ENCODE measurements around the gene ELFN2. TPM values are rescaled to one million over a fixed set of nuclear protein-coding genes. Genes with fewer than 3 reads are reported as not detected.
A peak's percentile ranks its signal among the peaks of the same experiment; 100 is the strongest.

Gene ELFN2
- total RNA-seq, 1 donor: under 0.01 TPM

- H2AFZ ChIP-seq (ENCODE audit: low read length): no peak overlapping the region
- H3K27me3 ChIP-seq (ENCODE audit: insufficient read depth, low read length): peaks cover 19% of the 10 kb centered on the region
- H3K4me1 ChIP-seq (ENCODE audit: insufficient read depth, low read length): peaks cover 18% of the 10 kb centered on the region
- peaks cover 2% of the 10 kb centered on the region for H3K9me3 ChIP-seq (ENCODE audit: low read depth, low read length)
- DNase-seq (ENCODE audit: insufficient read length, low spot score, missing footprints): no peak
- no peaks in the 10 kb centered on the region for H3K36me3 ChIP-seq (ENCODE audit: insufficient read depth, low read length)
- peak overlapping the region; percentile 80 for H3K4me2 ChIP-seq (ENCODE audit: insufficient read depth, low read length)
- TF ChIP-seq CTCF (IDR thresholded peaks at IDR 0.05; ENCODE audit: extremely low read depth, low read depth, low read length): no peak
- H3K79me2 ChIP-seq (ENCODE audit: insufficient read depth, low read length): no peaks in the 10 kb centered on the region
- H4K20me1 ChIP-seq (ENCODE audit: insufficient read depth, low read length): no peaks in the 10 kb centered on the region
- H3K4me3 ChIP-seq (ENCODE audit: insufficient read depth, low read length): peak overlapping the region; percentile 52
- H3K27ac ChIP-seq (ENCODE audit: low read depth, low read length): peak overlapping the region; percentile 78
Measured at GRCh38 chr22:37454857-37455686, 27.8 kb upstream of the ELFN2 start.

GRCh38 chr22:37453696-37454095 is 26.4 kb upstream of the ELFN2 start:
- no peak overlapping the region for H3K4me3 ChIP-seq (ENCODE audit: insufficient read depth, low read length)
- no peak overlapping the region for H3K4me2 ChIP-seq (ENCODE audit: insufficient read depth, low read length)
- peaks cover 9% of the 10 kb centered on the region for H3K27me3 ChIP-seq (ENCODE audit: insufficient read depth, low read length)
- H3K36me3 ChIP-seq (ENCODE audit: insufficient read depth, low read length): no peaks in the 10 kb centered on the region
- H3K4me1 ChIP-seq (ENCODE audit: insufficient read depth, low read length): peaks cover 18% of the 10 kb centered on the region
- DNase-seq (ENCODE audit: insufficient read length, low spot score, missing footprints): no peak
- H2AFZ ChIP-seq (ENCODE audit: low read length): no peak overlapping the region
- H3K27ac ChIP-seq (ENCODE audit: low read depth, low read length): no peak overlapping the region
- no peak for TF ChIP-seq CTCF (IDR thresholded peaks at IDR 0.05; ENCODE audit: extremely low read depth, low read depth, low read length)
- peaks cover 2% of the 10 kb centered on the region for H3K9me3 ChIP-seq (ENCODE audit: low read depth, low read length)
- H3K79me2 ChIP-seq (ENCODE audit: insufficient read depth, low read length): no peaks in the 10 kb centered on the region
- no peaks in the 10 kb centered on the region for H4K20me1 ChIP-seq (ENCODE audit: insufficient read depth, low read length)

- DNase-seq (ENCODE audit: insufficient read length, low spot score, missing footprints): no peak
- Histone ChIP-seq H4K20me1 (ENCODE audit: insufficient read depth, low read length) (no peaks in the 10 kb centered on the region), H2AFZ (ENCODE audit: low read length) (no peak overlapping the region), H3K9me3 (ENCODE audit: low read depth, low read length) (peaks cover 2% of the 10 kb centered on the region), H3K4me3 (ENCODE audit: insufficient read depth, low read length) (no peak overlapping the region), H3K27me3 (ENCODE audit: insufficient read depth, low read length) (no peaks in the 10 kb centered on the region), H3K27ac (ENCODE audit: low read depth, low read length) (no peak overlapping the region), H3K4me2 (ENCODE audit: insufficient read depth, low read length) (no peak overlapping the region), H3K4me1 (ENCODE audit: insufficient read depth, low read length) (peaks cover 18% of the 10 kb centered on the region), H3K36me3 (ENCODE audit: insufficient read depth, low read length) (no peaks in the 10 kb centered on the region), H3K79me2 (ENCODE audit: insufficient read depth, low read length) (no peaks in the 10 kb centered on the region)
- no peak for TF ChIP-seq CTCF (IDR thresholded peaks at IDR 0.05; ENCODE audit: extremely low read depth, low read depth, low read length)
Measured at GRCh38 chr22:37451218-37451617, 23.9 kb upstream of the ELFN2 start.

- no peak for TF ChIP-seq CTCF (IDR thresholded peaks at IDR 0.05; ENCODE audit: extremely low read depth, low read depth, low read length)
Measured at GRCh38 chr22:37449331-37450001, 22.2 kb upstream of the ELFN2 start.

More at GRCh38 chr22:37449331-37450001, 22.2 kb upstream of the ELFN2 start:
- no peak for DNase-seq (ENCODE audit: insufficient read length, low spot score, missing footprints)
- peaks cover 2% of the 10 kb centered on the region for H3K9me3 ChIP-seq (ENCODE audit: low read depth, low read length)
- H3K36me3 ChIP-seq (ENCODE audit: insufficient read depth, low read length): no peaks in the 10 kb centered on the region
- no peak overlapping the region for H3K27ac ChIP-seq (ENCODE audit: low read depth, low read length)
- H3K4me2 ChIP-seq (ENCODE audit: insufficient read depth, low read length): no peak overlapping the region
- no peak overlapping the region for H3K4me3 ChIP-seq (ENCODE audit: insufficient read depth, low read length)
- H3K27me3 ChIP-seq (ENCODE audit: insufficient read depth, low read length): no peaks in the 10 kb centered on the region
- peaks cover under 1% of the 10 kb centered on the region for H3K4me1 ChIP-seq (ENCODE audit: insufficient read depth, low read length)
- H3K79me2 ChIP-seq (ENCODE audit: insufficient read depth, low read length): no peaks in the 10 kb centered on the region
- H4K20me1 ChIP-seq (ENCODE audit: insufficient read depth, low read length): no peaks in the 10 kb centered on the region
- H2AFZ ChIP-seq (ENCODE audit: low read length): no peak overlapping the region
